Stomach (tissue), 9 donors: ENCODE measurements around the gene MED13L. TPM values are rescaled to one million over a fixed set of nuclear protein-coding genes. Genes with fewer than 3 reads are reported as not detected.

Source experiments
- DNase-seq, 2 donors: peaks; one replicate each; pipeline versions ENCODE4 v3.0.0 to v3.0.0-alpha.2; 2013 to 2019
- H3K27ac ChIP-seq, 5 donors: fragments of 200-600 bp in 4 of 5; sonication (generic) in 4 of 5; one replicate each; pipeline ENCODE4 v1.5.1; 2013 to 2019; ENCODE audit warnings: mild to moderate bottlenecking in 1 of 5, moderate library complexity in 1 of 5
- H3K27me3 ChIP-seq, 3 donors: fragments of 200-600 bp; sonication (generic); one replicate each; pipeline ENCODE4 v1.5.1; 2017 to 2019; ENCODE audit warnings: mixed run types in 1 of 3
- H3K36me3 ChIP-seq, 4 donors: fragments of 200-600 bp; sonication (generic); 1 replicate in 3 of 4; 2 replicates in 1 of 4; pipeline ENCODE4 v1.5.1; 2016 to 2019
- H3K4me1 ChIP-seq, 4 donors: fragments of 200-600 bp; sonication (generic); one replicate each; pipeline ENCODE4 v1.5.1; 2016 to 2019
- H3K4me3 ChIP-seq, 4 donors: fragments of 200-600 bp; sonication (generic) in 3 of 4; one replicate each; pipeline ENCODE4 v1.5.1; 2016 to 2019; ENCODE audit warnings: mild to moderate bottlenecking in 1 of 4
- H3K9me3 ChIP-seq, 4 donors: fragments of 200-600 bp; sonication (generic); one replicate each; pipeline ENCODE4 v1.5.1; 2016 to 2019
- CTCF ChIP-seq, 7 experiments: fragments of 450-650 bp in 4 of 7; fragments of 200-600 bp in 3 of 7; sonication (generic) in 3 of 7; IDR thresholded peaks; one replicate each; pipeline ENCODE4 v1.5.1; 2016 to 2019; ENCODE audit warnings: antibody characterized with exemption in 7 of 7, control low read depth in 2 of 7, mild to moderate bottlenecking in 1 of 7
- EP300 ChIP-seq: sonication (generic); formaldehyde crosslinking; IDR thresholded peaks from one replicate; pipeline ENCODE4 v1.6.1; 2017; ENCODE audit warnings: antibody characterized with exemption
- POLR2A ChIP-seq, 4 donors: fragments of 450-650 bp; IDR thresholded peaks; one replicate each; pipeline ENCODE4 v1.6.1; 2016; ENCODE audit warnings: antibody characterized with exemption in 4 of 4, control low read depth in 2 of 4, mild to moderate bottlenecking in 1 of 4, moderate library complexity in 1 of 4
- POLR2AphosphoS5 ChIP-seq, 3 donors: sonication (generic); formaldehyde crosslinking; IDR thresholded peaks; one replicate each; pipeline ENCODE4 v1.6.1; 2016; ENCODE audit warnings: antibody characterized with exemption in 3 of 3
- WGBS, 5 donors: extraction: QIAGEN DNeasy Blood & Tissue Kit in 3 of 5; methylation state at CpG; one replicate each; pipeline versions ENCODE4 v1.1.5 to v1.1.7; 2013 to 2018; 5-methylcytosine and 5-hydroxymethylcytosine counted together
- intact Hi-C: fragments of 100-400 bp; cut with DNase I; formaldehyde crosslinking; loops from one replicate; pipeline ENCODE4 v1.15.1; 2023; ENCODE audit warnings: low total_unique reads
- polyA plus RNA-seq, 3 donors: library from polyadenylated mRNA; stranded (reverse); fragments of 200-250 nt; gene quantifications; one replicate each; pipeline ENCODE4 v1.2.3, GENCODE V29; 2013
- total RNA-seq, 5 donors: library from RNA; depleted of rRNA; stranded (reverse); fragments of >200 nt; gene quantifications; one replicate each; pipeline versions ENCODE4 v1.1.0 to v1.2.3, GENCODE V29; 2014 to 2016
- donor health status: healthy with polysubstance abuse.
- donor health status: Bipolar disorder and iron deficiency.
- donor health status: healthy.

Gene MED13L
- total and polyA plus RNA-seq, 8 donors = 10.4 to 305 (median 72.7) TPM

GRCh38 chr12:116087962-116088361 lies 189.5 kb downstream of the MED13L start:
- WGBS, 5 donors = 5 to 37% (median 22%) methylated on average over 1 of the region's 1 CpG
- Histone ChIP-seq H3K4me3 (no peak overlapping the region), H3K36me3 (peaks cover 0 to 6% (median 0%) of the 10 kb centered on the region in 4 donors), H3K27ac (no peak overlapping the region), H3K27me3 (no peaks in the 10 kb centered on the region), H3K9me3 (no peaks in the 10 kb centered on the region), H3K4me1 (peaks cover 0 to 17% (median 8%) of the 10 kb centered on the region in 4 donors)
- no peak for TF ChIP-seq EP300
- no peak for TF ChIP-seq POLR2A (IDR thresholded peaks at IDR 0.05)
- no peak for TF ChIP-seq CTCF (IDR thresholded peaks at IDR 0.05)
- no peak for DNase-seq
- intact Hi-C loops = no loop called here

GRCh38 chr12:116087399-116087798 lies 190.1 kb downstream of the MED13L start:
- no peak for DNase-seq
- no peak overlapping the region for H3K4me3 ChIP-seq
- WGBS, 5 donors = 68 to 85% (median 83%) methylated on average over 3 of the region's 3 CpGs
- TF ChIP-seq CTCF (IDR thresholded peaks at IDR 0.05) (no peak), POLR2AphosphoS5 (IDR thresholded peaks at IDR 0.05) (no peak), POLR2A (IDR thresholded peaks at IDR 0.05) (no peak), EP300 (no peak)
- H3K4me1 ChIP-seq = peaks cover 0 to 17% (median 8%) of the 10 kb centered on the region in 4 donors
- no peak overlapping the region for H3K27ac ChIP-seq
- H3K27me3 ChIP-seq = no peaks in the 10 kb centered on the region
- H3K36me3 ChIP-seq = peaks cover 0 to 6% (median 0%) of the 10 kb centered on the region in 4 donors
- H3K9me3 ChIP-seq = no peaks in the 10 kb centered on the region
- intact Hi-C loops = no loop called here

- no peak for DNase-seq
- no peaks in the 10 kb centered on the region for H3K36me3 ChIP-seq
- no peaks in the 10 kb centered on the region for H3K9me3 ChIP-seq
- WGBS, 5 donors = 29 to 56% (median 44%) methylated on average over 3 of the region's 3 CpGs
- peaks cover 0 to 34% (median 13%) of the 10 kb centered on the region in 4 donors for H3K4me1 ChIP-seq
- intact Hi-C loops = no loop called here
- H3K4me3 ChIP-seq = no peak overlapping the region
- H3K27me3 ChIP-seq = no peaks in the 10 kb centered on the region
- no peak overlapping the region for H3K27ac ChIP-seq
- TF ChIP-seq POLR2A (IDR thresholded peaks at IDR 0.05) = no peak
- TF ChIP-seq POLR2AphosphoS5 (IDR thresholded peaks at IDR 0.05) = no peak
- no peak for TF ChIP-seq CTCF (IDR thresholded peaks at IDR 0.05)
- no peak for TF ChIP-seq EP300
Measured at GRCh38 chr12:116080415-116080814, 197.1 kb downstream of the MED13L start.

GRCh38 chr12:116078396-116078795 lies 199.1 kb downstream of the MED13L start:
- Histone ChIP-seq H3K27ac (no peak overlapping the region), H3K4me3 (no peak overlapping the region), H3K36me3 (no peaks in the 10 kb centered on the region), H3K27me3 (no peaks in the 10 kb centered on the region), H3K4me1 (peaks cover 0 to 45% (median 18%) of the 10 kb centered on the region in 4 donors), H3K9me3 (no peaks in the 10 kb centered on the region)
- TF ChIP-seq POLR2AphosphoS5 (IDR thresholded peaks at IDR 0.05) (no peak), POLR2A (IDR thresholded peaks at IDR 0.05) (no peak), CTCF (IDR thresholded peaks at IDR 0.05) (no peak), EP300 (no peak)
- 95 to 100% (median 100%) methylated on average over 1 of the region's 1 CpG for WGBS, 5 donors
- no peak for DNase-seq
- intact Hi-C loops = no loop called here
